ENCODE measurements around the gene IFNK.

The IFNK gene

GRCh38 chr9:27537027-27537435 is 12.9 kb downstream of the IFNK start:
- in situ Hi-C loops (cut with HindIII; ENCODE audit: low sequenced_read_pairs) = no loop called here

GRCh38 chr9:27537756-27538155 is 13.7 kb downstream of the IFNK start:
- in situ Hi-C loops (cut with HindIII; ENCODE audit: low sequenced_read_pairs) = no loop called here

GRCh38 chr9:27538647-27539046 is 14.6 kb downstream of the IFNK start:
- in situ Hi-C loops (cut with HindIII; ENCODE audit: low sequenced_read_pairs) = no loop called here

- in situ Hi-C loops (cut with HindIII; ENCODE audit: low sequenced_read_pairs) = no loop called here
These were observed 15.7 kb downstream of the IFNK start for GRCh38 chr9:27539479-27540441.

GRCh38 chr9:27540502-27540901 is 16.4 kb downstream of the IFNK start:
- in situ Hi-C loops (cut with HindIII; ENCODE audit: low sequenced_read_pairs) = no loop called here

- in situ Hi-C loops (cut with HindIII; ENCODE audit: low sequenced_read_pairs) = no loop called here
These were observed 17.6 kb downstream of the IFNK start for GRCh38 chr9:27541740-27542139.

- in situ Hi-C loops (cut with HindIII; ENCODE audit: low sequenced_read_pairs) = no loop called here
These were observed 18.4 kb downstream of the IFNK start for GRCh38 chr9:27542508-27542907.

GRCh38 chr9:27545471-27545870 is 21.4 kb downstream of the IFNK start:
- in situ Hi-C loops (cut with HindIII; ENCODE audit: low sequenced_read_pairs) = no loop called here

GRCh38 chr9:27548055-27548741 is 24.1 kb downstream of the IFNK start:
- in situ Hi-C loops (cut with HindIII; ENCODE audit: low sequenced_read_pairs) = no loop called here

GRCh38 chr9:27549196-27549755 is 25.2 kb downstream of the IFNK start:
- in situ Hi-C loops (cut with HindIII; ENCODE audit: low sequenced_read_pairs) = no loop called here

GRCh38 chr9:27554712-27555111 is 30.6 kb downstream of the IFNK start:
- in situ Hi-C loops (cut with HindIII; ENCODE audit: low sequenced_read_pairs) = no loop called here

- in situ Hi-C loops (cut with HindIII; ENCODE audit: low sequenced_read_pairs) = no loop called here
These were observed 32.4 kb downstream of the IFNK start for GRCh38 chr9:27556470-27556869.

- in situ Hi-C loops (cut with HindIII; ENCODE audit: low sequenced_read_pairs) = no loop called here
These were observed 34.2 kb downstream of the IFNK start for GRCh38 chr9:27558307-27558706.

- in situ Hi-C loops (cut with HindIII; ENCODE audit: low sequenced_read_pairs) = no loop called here
These were observed 36.4 kb downstream of the IFNK start for GRCh38 chr9:27560457-27560856.

GRCh38 chr9:27561685-27562084 is 37.6 kb downstream of the IFNK start:
- in situ Hi-C loops (cut with HindIII; ENCODE audit: low sequenced_read_pairs) = no loop called here

GRCh38 chr9:27563738-27564430 is 39.8 kb downstream of the IFNK start:
- in situ Hi-C loops (cut with HindIII; ENCODE audit: low sequenced_read_pairs) = no loop called here

GRCh38 chr9:27564670-27565069 is 40.6 kb downstream of the IFNK start:
- in situ Hi-C loops (cut with HindIII; ENCODE audit: low sequenced_read_pairs) = no loop called here

- in situ Hi-C loops (cut with HindIII; ENCODE audit: low sequenced_read_pairs) = no loop called here
These were observed 41.6 kb downstream of the IFNK start for GRCh38 chr9:27565696-27566095.

GRCh38 chr9:27566118-27566517 is 42.0 kb downstream of the IFNK start:
- in situ Hi-C loops (cut with HindIII; ENCODE audit: low sequenced_read_pairs) = no loop called here

GRCh38 chr9:27569406-27569805 is 45.3 kb downstream of the IFNK start:
- in situ Hi-C loops (cut with HindIII; ENCODE audit: low sequenced_read_pairs) = no loop called here

- in situ Hi-C loops (cut with HindIII; ENCODE audit: low sequenced_read_pairs) = no loop called here
These were observed 46.9 kb downstream of the IFNK start for GRCh38 chr9:27571011-27571410.

All from DLD1 (cell line).